ENCODE data around the gene FGG.

FGG gene

DNA sequence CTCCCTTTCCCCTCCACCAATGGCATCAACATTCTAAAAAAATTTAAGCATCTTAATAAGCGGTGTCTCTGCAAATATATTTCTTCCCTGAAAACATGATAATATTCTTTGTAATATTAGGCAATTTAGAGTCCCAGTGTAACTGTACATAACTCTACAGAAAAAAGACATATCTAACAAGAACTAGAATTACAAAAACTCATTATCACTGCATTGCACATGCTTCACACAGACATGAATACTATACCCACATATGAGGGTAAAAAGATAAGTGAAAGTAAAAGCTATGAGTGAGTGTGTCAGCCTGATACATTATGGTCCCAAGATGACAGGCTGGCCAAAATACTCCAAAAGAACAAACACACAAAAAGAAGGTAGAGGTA lies 52.0 kb downstream of the FGG start:
- H3K4me3 ChIP-seq (ENCODE audit: low read depth, low read length), result no peak overlapping the region
- TF ChIP-seq, protein P1, sequence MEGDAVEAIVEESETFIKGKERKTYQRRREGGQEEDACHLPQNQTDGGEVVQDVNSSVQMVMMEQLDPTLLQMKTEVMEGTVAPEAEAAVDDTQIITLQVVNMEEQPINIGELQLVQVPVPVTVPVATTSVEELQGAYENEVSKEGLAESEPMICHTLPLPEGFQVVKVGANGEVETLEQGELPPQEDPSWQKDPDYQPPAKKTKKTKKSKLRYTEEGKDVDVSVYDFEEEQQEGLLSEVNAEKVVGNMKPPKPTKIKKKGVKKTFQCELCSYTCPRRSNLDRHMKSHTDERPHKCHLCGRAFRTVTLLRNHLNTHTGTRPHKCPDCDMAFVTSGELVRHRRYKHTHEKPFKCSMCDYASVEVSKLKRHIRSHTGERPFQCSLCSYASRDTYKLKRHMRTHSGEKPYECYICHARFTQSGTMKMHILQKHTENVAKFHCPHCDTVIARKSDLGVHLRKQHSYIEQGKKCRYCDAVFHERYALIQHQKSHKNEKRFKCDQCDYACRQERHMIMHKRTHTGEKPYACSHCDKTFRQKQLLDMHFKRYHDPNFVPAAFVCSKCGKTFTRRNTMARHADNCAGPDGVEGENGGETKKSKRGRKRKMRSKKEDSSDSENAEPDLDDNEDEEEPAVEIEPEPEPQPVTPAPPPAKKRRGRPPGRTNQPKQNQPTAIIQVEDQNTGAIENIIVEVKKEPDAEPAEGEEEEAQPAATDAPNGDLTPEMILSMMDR (IDR thresholded peaks at IDR 0.05; ENCODE audit: low read depth, low read length), result no peak
- TF ChIP-seq POLR2A (IDR thresholded peaks at IDR 0.05; ENCODE audit: extremely low read depth, insufficient read length) (no peak), MYC (IDR thresholded peaks at IDR 0.05; ENCODE audit: low read depth, low read length) (no peak)
- TF ChIP-seq, protein P2, sequence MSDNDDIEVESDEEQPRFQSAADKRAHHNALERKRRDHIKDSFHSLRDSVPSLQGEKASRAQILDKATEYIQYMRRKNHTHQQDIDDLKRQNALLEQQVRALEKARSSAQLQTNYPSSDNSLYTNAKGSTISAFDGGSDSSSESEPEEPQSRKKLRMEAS (IDR thresholded peaks at IDR 0.05; ENCODE audit: low read depth, low read length), result no peak
- DNase-seq (ENCODE audit: low read depth), result no peak

DNA sequence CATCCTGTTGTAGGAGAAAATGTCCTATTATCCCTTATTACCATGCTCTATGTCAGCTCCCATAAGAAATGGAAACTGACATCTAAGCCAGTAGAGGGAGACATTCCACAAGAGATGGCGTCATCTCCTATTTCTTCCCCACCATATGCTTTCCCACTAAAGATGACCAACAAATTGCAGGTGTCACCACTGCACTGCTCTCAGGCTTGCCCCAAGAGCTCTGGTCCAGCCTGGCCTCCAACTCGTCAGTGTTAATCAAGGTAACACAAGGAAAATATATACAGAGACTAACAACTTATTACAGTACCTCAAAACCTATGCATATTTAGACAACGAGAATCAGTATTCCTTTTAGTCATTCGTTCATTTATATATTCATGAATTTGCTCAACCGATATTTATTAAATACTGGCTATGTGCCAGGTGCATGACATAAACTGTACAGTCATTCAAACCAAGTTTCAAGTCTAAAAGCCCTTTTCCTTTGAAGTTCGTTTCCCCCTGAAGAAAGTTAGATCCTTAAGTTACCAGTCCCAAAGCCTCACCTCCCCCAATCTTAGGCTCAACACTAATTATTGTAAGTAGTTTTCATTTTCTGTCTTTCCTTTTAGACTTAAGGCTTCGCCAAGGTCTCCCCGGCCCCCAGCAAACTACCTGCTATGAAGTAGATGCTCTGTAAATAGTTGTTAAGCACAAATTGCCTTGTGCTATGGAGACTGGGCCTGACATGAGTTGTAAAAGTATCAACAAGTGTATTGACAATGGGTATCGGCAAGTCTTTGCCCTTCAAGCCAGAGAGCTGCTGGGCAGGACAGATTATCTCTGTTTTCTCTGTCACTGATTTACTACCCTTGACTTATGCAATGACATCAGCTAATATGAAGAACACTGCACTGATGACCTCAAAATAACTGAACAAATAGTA lies 52.7 kb downstream of the FGG start:
- DNase-seq (ENCODE audit: low read depth), result peak; percentile 52
- TF ChIP-seq, protein P1 (IDR thresholded peaks at IDR 0.05; ENCODE audit: low read depth, low read length), result peak; percentile 21
- TF ChIP-seq POLR2A (IDR thresholded peaks at IDR 0.05; ENCODE audit: extremely low read depth, insufficient read length), result no peak
- H3K4me3 ChIP-seq (ENCODE audit: low read depth, low read length), result no peak overlapping the region

DNA sequence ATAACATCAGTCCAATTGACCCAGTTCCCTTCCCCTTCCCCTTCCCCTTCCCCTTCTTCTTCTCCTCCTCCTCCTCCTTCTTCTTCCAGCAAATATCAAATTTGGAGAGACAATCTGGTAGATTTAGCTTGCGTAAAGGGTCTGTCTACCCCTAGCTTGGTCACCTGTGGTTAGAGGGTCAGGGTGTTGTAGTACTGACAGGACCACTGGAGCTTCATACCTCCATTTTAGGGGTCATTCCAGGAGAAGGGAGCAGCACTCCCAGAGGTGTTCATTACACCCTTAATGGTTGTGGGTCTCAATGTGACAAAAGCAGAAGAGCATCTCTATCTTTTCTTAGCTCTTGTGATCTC lies 53.3 kb downstream of the FGG start:
- TF ChIP-seq, protein P1 (IDR thresholded peaks at IDR 0.05; ENCODE audit: low read depth, low read length), result no peak
- TF ChIP-seq, protein P2 (IDR thresholded peaks at IDR 0.05; ENCODE audit: low read depth, low read length), result no peak
- no peak for TF ChIP-seq MYC (IDR thresholded peaks at IDR 0.05; ENCODE audit: low read depth, low read length)
- TF ChIP-seq POLR2A (IDR thresholded peaks at IDR 0.05; ENCODE audit: extremely low read depth, insufficient read length), result no peak
- no peak overlapping the region for H3K4me3 ChIP-seq (ENCODE audit: low read depth, low read length)
- no peak for DNase-seq (ENCODE audit: low read depth)

Measured in NB4 (cell line).